ENCODE measurements around the gene QDPR.

QDPR gene

DNA sequence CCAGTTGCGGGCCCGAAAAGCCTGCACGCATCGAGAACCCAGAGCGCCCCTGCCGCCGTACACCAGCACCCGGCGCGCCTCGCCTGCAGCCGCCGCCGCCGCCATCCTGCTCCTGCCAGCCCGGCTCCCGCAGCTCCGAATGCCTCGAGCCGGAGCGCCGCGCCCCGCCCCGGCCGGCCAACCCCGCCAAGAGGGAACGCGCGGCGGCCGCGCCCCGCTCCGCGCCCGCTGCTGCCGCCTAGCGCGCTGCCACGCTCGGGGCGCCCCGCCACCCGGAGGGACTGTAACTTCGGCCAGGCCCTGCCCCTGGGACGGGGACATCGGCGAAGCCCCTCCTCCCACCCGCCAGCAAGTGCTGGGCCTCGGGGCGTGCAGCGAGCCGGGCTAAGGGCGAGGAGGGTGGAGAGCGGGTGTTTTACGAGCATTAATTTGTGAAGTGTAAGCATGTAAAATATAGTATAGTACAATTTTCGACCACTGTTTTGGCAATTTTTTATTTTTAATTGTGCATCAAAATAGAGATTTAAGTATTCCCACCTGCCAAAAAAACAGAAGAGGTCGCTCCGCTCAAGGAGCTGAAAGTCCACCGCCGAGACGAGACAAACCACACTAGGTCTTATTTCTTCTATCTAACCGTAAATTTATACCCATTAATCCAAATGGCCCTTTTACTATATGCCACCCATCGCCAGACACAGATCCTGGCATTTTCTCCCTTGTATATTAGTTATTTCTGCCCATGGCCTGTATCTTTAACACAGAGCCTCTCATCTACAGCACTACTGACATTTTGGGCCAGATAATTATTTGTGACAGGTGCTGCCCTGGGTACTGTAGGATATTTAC is at the start of gene QDPR:
TSS of gene QDPR (minus strand) at position 141 of the 846 bp plus-strand sequence. CDS start at position 105, 36 bp downstream.
- peak; percentile 95 for DNase-seq

GRCh38 chr4:17561195-17561909 is 49.5 kb upstream of the QDPR start:
- no peak for DNase-seq

DNA sequence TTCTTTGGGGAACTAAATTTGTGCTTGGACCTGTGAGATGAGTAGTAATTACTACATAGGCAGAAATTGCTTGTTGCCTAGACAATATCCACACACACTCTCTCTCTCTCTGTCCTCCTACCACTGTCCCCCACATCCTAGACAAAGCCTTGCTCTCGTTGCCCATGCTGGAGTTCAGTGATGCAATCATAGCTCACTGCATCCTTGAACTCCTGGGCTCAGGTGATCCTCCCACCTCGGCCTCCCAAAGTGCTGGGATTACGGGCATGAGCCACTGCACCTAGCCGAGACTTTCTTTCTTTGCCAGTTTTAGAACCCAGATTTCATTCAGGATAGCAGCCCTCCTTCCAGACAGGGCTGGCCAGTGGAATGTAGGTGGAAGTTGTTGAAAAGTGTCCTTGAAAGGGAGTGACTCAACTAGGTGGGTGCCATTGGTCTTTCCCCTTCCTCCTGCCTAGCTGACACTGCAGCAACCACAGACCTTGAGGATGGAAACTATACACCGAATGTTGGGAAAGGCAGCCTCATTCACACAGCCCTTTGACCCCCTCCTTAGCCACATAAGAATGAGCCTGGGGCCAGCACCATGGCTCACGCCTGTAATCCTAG is 48.3 kb upstream of the QDPR start:
- DNase-seq, result no peak

DNA sequence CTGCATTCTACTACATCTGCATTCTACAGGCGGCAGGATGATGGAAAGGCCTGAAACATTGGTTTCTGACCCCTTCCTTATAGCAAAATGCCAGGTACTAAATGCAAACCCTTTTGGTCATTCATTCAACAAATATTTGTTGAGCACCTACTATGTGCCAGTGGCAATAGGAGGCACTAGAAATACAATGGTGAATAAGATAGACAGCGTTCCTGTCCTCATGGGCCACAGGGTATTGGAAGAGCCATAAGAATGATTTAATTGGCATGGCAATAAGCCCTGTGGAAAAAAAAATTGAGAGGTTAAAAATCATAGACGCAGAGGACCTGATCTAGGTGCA is 47.8 kb upstream of the QDPR start:
- DNase-seq, result no peak

- DNase-seq, result no peak
Measured at GRCh38 chr4:17558941-17559708, 47.2 kb upstream of the QDPR start.

GRCh38 chr4:17557880-17558279 is 46.0 kb upstream of the QDPR start:
- no peak for DNase-seq

- DNase-seq, result no peak
Measured at GRCh38 chr4:17556498-17556897, 44.6 kb upstream of the QDPR start.

DNA sequence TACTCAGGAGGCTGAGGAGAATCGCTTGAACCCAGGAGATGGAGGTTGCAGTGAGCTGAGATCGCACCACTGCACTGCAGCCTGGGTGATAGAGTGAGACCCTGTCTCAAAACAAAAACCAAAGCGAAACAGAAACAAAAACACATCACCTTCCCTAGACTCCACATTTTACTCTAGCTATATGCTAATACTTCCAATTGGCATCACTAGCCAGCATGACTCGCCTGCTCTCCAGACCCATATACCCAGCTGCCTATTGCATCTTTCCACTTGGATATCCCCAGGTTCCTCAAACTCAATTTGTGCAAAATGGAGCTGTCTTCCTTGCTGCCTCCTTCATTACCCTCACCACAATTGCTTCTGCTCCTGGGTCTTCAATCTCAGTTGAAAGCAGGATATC is 42.7 kb upstream of the QDPR start:
- DNase-seq, result no peak

DNA sequence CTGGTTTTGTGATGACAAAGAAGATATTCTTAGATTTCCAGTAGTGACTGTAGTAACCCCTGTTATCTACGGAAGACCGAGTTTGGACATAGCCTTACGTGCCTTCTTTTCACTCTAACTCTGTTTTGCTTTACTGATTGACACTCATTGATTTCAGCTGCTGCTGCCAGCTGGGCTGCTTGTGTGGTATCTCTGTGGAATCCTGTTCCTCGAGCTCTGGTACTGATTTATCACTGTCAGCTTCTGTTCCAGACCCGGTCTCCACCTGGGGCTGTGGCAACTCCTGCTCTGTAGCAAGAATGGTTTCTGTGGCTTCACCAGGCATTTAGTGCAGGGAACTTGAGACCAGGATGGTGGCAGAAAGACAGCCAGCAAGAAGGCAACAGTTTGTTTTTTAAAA is 40.5 kb upstream of the QDPR start:
- no peak for DNase-seq

- DNase-seq, result no peak
Measured at GRCh38 chr4:17550549-17550948, 38.7 kb upstream of the QDPR start.

- DNase-seq, result no peak
Measured at GRCh38 chr4:17546678-17547077, 34.8 kb upstream of the QDPR start.

DNA sequence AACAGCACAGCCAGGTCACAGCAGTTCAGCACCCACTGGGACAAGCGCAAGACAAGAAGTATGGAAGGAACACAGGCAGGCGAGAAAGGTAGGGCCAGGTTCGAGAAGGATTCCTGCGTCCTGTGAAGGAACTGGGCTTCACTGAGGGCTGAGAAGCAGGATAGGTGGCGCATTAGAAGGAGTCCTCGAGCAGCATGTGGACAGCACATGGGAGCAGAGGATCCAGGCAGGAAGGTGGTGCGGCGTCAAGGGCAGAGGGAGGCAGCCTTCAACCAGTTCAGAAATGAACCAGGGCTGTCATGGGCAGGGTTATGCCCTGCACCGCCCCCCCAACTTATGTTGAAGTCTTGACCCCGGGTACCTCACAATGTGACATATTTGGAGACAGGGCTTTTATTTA is 34.3 kb upstream of the QDPR start:
- no peak for DNase-seq

DNA sequence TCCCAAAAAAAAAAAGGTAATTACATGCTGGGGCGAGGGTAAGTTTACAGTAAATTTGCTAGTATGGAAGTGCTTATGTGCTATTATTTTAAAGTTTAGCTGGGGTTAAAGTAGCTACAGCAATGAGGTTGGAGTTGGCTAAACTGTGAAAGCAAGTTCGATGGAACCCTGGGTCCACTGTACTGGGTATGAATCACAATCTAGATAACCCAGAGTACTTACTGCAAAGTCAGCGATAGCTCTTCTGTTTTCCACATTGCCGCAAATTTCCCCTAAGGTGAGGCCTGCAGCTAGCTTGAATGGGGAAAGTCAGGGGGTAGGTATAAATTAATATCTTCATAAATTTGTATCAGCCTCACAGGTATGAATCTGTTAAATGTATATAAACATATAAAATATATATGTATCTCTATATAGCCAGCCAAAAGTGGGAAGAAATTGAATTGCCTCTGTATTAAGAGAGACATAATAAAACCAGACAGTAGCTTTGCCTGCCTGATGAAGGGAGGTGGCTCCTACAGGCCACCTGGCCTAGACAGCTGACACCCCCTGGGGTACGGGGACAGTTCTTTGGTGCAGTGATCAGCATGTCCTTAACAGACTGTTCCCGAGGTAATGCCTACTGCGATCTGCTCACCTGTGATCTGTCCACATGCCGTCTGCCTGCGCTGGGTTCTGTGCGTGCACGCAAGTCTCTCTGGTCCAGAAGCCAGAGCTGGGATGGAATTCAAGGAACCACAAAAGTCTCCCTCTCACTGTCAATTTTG is 33.7 kb upstream of the QDPR start:
- DNase-seq, result no peak

DNA sequence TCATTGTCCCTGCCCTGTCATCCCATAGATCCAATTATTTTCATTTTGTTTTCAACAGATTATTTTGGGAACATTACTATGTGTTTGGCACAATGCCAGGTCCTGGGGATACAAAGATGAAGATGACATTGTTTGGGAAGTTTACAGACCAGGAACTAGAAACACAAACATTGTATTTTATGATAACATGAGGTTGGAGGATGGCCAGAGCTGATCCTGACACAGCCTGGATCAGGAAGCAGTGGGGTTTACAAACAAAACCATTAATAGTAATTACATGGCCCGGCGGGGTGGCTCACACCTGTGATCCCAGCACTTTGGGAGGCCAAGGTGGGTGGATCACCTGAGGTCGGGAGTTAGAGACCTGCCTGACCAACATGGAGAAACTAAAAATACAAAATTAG is 32.9 kb upstream of the QDPR start:
- DNase-seq, result peak; percentile 85

- DNase-seq, result peak; percentile 99
Measured at GRCh38 chr4:17544205-17544604, 32.3 kb upstream of the QDPR start.

DNA sequence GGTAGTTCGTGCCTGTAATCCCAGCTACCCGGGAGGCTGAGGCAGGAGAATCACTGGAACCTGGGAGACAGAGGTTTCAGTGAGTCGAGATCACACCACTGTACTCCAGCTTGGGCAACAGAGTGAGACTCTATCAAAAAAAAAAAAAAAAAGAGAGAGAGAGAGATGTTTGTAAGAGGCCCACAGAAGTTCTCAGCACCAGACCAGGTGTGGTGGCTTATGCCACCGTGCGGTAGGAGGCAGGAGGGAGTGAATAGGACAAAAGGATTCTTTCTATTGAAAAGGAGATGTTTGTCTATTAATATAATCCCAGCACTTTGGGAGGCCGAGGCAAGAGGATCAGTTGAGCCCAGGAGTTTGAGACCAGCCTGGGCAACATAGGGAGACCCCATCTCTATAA is 25.2 kb upstream of the QDPR start:
- DNase-seq, result peak; percentile 31

GRCh38 chr4:17535906-17536305 is 24.0 kb upstream of the QDPR start:
- peak; percentile 15 for DNase-seq

DNA sequence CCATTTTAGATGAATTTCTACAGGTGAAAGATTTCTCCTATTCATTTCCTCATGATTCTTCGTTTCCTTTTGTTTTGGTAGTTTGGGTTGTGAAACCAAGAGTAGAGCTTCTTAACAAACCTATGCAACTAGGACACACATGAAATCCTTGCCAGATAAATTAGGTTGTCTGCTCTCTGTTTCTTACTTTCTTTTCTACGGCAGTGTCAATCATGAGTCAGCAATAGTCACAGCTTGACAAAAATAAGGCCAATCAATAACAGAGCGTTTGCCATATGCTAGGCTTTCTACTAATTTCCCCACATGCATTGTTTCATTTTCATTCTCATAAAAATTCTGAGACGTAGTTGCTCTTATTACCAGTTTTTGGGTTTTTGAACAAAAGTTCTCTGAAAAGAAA is 23.4 kb upstream of the QDPR start:
- no peak for DNase-seq

- no peak for DNase-seq
Measured at GRCh38 chr4:17534705-17535104, 22.8 kb upstream of the QDPR start.

DNA sequence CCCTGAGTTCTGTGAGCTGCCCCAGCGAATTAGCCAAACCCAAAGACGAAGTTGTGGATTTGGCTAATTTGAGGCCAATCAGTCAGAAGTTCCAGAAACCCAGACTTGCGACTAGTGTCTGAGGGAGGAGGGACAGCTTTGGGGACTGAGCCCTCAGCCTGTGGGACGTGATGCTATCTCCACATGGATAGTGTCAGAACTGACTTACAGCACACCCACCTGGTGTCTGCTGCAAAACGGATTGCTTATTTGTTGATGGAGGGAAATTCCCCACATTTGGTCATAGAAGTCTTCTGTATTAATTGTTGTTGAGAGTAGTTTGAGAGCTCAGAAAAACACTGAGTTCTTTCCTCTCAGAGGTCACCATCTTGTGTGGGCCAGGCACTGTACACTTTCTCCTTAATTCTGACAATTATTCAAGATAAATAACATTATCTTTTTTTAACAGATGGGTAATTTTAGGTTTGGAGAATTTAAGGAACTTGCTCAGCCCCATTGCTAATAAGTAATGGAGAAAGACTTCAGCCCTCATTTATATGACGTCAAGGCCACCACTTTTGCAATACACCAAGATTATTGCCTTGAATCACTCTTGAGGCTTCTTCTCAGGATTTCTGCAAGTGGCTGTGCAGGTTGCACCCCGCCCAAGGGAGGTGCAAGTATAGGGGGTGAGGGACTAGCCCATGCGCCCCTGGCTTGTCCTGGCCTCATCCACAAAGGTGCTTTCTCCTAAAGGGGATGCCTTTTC is 19.8 kb upstream of the QDPR start:
- DNase-seq, result no peak

GRCh38 chr4:17528551-17529165 is 16.8 kb upstream of the QDPR start:
- DNase-seq, result no peak

Measured in DMS53 (cell line).